ENCODE data around the gene SPDYC. TPM values are rescaled to one million over a fixed set of nuclear protein-coding genes. Genes with fewer than 3 reads are reported as not detected.

SPDYC gene
- total RNA-seq, 1 donor from 2014 or later, result not detected

- Mint-ChIP-seq H3K36me3 (ENCODE audit: low read depth, unreplicated experiment) (no peaks in the 10 kb centered on the region), H3K27me3 (ENCODE audit: low read depth, unreplicated experiment) (peaks cover 16% of the 10 kb centered on the region), H3K4me3 (ENCODE audit: unreplicated experiment) (no peak overlapping the region), H3K27ac (ENCODE audit: unreplicated experiment) (no peak overlapping the region), H3K9me3 (ENCODE audit: unreplicated experiment) (no peaks in the 10 kb centered on the region), H3K4me1 (ENCODE audit: low read depth, unreplicated experiment) (no peaks in the 10 kb centered on the region)
- Histone ChIP-seq H3K4me3 (ENCODE audit: insufficient read depth, low read depth, low read length) (no peak overlapping the region), H3K36me3 (ENCODE audit: insufficient read depth, low read length) (no peaks in the 10 kb centered on the region), H4K20me1 (ENCODE audit: insufficient read depth, low read length) (no peaks in the 10 kb centered on the region), H3K79me2 (ENCODE audit: insufficient read depth, low read length) (no peaks in the 10 kb centered on the region), H3K4me2 (ENCODE audit: low read length) (no peak overlapping the region), H3K4me1 (ENCODE audit: insufficient read depth, low read length) (peaks cover 3% of the 10 kb centered on the region), H3K27ac (ENCODE audit: low read depth, low read length) (no peak overlapping the region), H2AFZ (ENCODE audit: low read depth, low read length) (no peak overlapping the region), H3K9ac (ENCODE audit: low read length) (no peak overlapping the region), H3K9me3 (ENCODE audit: insufficient read depth, low read depth, low read length) (no peaks in the 10 kb centered on the region), H3K27me3 (ENCODE audit: insufficient read depth, low read length) (no peaks in the 10 kb centered on the region)
- no peak for FAIRE-seq
- no peak for DNase-seq (ENCODE audit: low read depth)
- TF ChIP-seq EZH2 (IDR thresholded peaks at IDR 0.05; ENCODE audit: insufficient read depth, low read length) (no peak), CTCF (IDR thresholded peaks at IDR 0.05; ENCODE audit: insufficient read depth, low read depth, low read length) (no peak)
Measured at GRCh38 chr11:65156256-65156655, 13.8 kb upstream of the SPDYC start.

GRCh38 chr11:65156926-65157325 is 13.1 kb upstream of the SPDYC start:
- Mint-ChIP-seq H3K4me3 (ENCODE audit: unreplicated experiment) (no peak overlapping the region), H3K9me3 (ENCODE audit: unreplicated experiment) (no peaks in the 10 kb centered on the region), H3K4me1 (ENCODE audit: low read depth, unreplicated experiment) (no peaks in the 10 kb centered on the region), H3K27me3 (ENCODE audit: low read depth, unreplicated experiment) (peaks cover 16% of the 10 kb centered on the region), H3K36me3 (ENCODE audit: low read depth, unreplicated experiment) (no peaks in the 10 kb centered on the region), H3K27ac (ENCODE audit: unreplicated experiment) (no peak overlapping the region)
- FAIRE-seq (no peak), DNase-seq (ENCODE audit: low read depth) (no peak)
- peaks cover 3% of the 10 kb centered on the region for H3K4me1 ChIP-seq (ENCODE audit: insufficient read depth, low read length)
- H4K20me1 ChIP-seq (ENCODE audit: insufficient read depth, low read length), result no peaks in the 10 kb centered on the region
- H2AFZ ChIP-seq (ENCODE audit: low read depth, low read length), result no peak overlapping the region
- no peak overlapping the region for H3K9ac ChIP-seq (ENCODE audit: low read length)
- TF ChIP-seq EZH2 (IDR thresholded peaks at IDR 0.05; ENCODE audit: insufficient read depth, low read length) (no peak), CTCF (IDR thresholded peaks at IDR 0.05; ENCODE audit: insufficient read depth, low read depth, low read length) (no peak)
- no peaks in the 10 kb centered on the region for H3K9me3 ChIP-seq (ENCODE audit: insufficient read depth, low read depth, low read length)
- H3K79me2 ChIP-seq (ENCODE audit: insufficient read depth, low read length), result no peaks in the 10 kb centered on the region
- H3K36me3 ChIP-seq (ENCODE audit: insufficient read depth, low read length), result no peaks in the 10 kb centered on the region
- H3K4me2 ChIP-seq (ENCODE audit: low read length), result no peak overlapping the region
- H3K27ac ChIP-seq (ENCODE audit: low read depth, low read length), result no peak overlapping the region
- H3K4me3 ChIP-seq (ENCODE audit: insufficient read depth, low read depth, low read length), result no peak overlapping the region
- H3K27me3 ChIP-seq (ENCODE audit: insufficient read depth, low read length), result no peaks in the 10 kb centered on the region

DNA sequence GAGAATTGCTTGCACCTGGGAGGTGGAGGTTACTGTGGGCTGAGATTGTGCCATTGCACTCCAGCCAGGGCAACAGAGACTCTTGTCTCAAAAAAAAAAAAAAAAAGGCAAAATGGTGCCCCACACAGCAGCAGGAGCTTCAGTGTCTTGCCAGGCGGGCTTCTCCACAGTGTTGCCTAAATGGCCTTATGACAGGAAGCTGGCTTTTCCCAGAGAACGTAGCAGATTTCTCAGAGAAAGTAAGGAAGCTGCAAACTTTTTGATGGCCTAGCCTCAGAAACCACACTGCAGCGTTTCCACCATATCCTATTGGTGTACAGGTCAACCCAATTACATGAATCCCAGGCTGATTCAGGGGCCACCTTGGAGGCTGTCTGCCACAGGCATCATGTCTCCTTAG is 12.7 kb upstream of the SPDYC start:
- H3K27ac Mint-ChIP-seq (ENCODE audit: unreplicated experiment), result no peak overlapping the region
- TF ChIP-seq CTCF (IDR thresholded peaks at IDR 0.05; ENCODE audit: insufficient read depth, low read depth, low read length) (no peak), EZH2 (IDR thresholded peaks at IDR 0.05; ENCODE audit: insufficient read depth, low read length) (no peak)
- Histone ChIP-seq H3K27me3 (ENCODE audit: insufficient read depth, low read length) (no peaks in the 10 kb centered on the region), H3K4me1 (ENCODE audit: insufficient read depth, low read length) (peaks cover 3% of the 10 kb centered on the region), H3K79me2 (ENCODE audit: insufficient read depth, low read length) (no peaks in the 10 kb centered on the region), H3K4me3 (ENCODE audit: insufficient read depth, low read depth, low read length) (no peak overlapping the region), H2AFZ (ENCODE audit: low read depth, low read length) (no peak overlapping the region), H3K27ac (ENCODE audit: low read depth, low read length) (no peak overlapping the region), H3K4me2 (ENCODE audit: low read length) (no peak overlapping the region), H3K9me3 (ENCODE audit: insufficient read depth, low read depth, low read length) (no peaks in the 10 kb centered on the region), H4K20me1 (ENCODE audit: insufficient read depth, low read length) (no peaks in the 10 kb centered on the region), H3K36me3 (ENCODE audit: insufficient read depth, low read length) (no peaks in the 10 kb centered on the region), H3K9ac (ENCODE audit: low read length) (no peak overlapping the region)
- peaks cover 16% of the 10 kb centered on the region for H3K27me3 Mint-ChIP-seq (ENCODE audit: low read depth, unreplicated experiment)
- no peaks in the 10 kb centered on the region for H3K4me1 Mint-ChIP-seq (ENCODE audit: low read depth, unreplicated experiment)
- H3K36me3 Mint-ChIP-seq (ENCODE audit: low read depth, unreplicated experiment), result no peaks in the 10 kb centered on the region
- DNase-seq (ENCODE audit: low read depth) (no peak), FAIRE-seq (no peak)
- no peak overlapping the region for H3K4me3 Mint-ChIP-seq (ENCODE audit: unreplicated experiment)
- H3K9me3 Mint-ChIP-seq (ENCODE audit: unreplicated experiment), result no peaks in the 10 kb centered on the region

Data from astrocyte (in vitro differentiated cells and primary cell).